Caco-2 (cell line): Measurements from ENCODE around the gene TNRC6B. TPM values are rescaled to one million over a fixed set of nuclear protein-coding genes. Genes with fewer than 3 reads are reported as not detected.

Source experiments
- Bru-seq: library from RNA; stranded (reverse); fragments of 400-500 nt; gene quantifications from one replicate; lab custom pipeline; 2021; lab: Mats Ljungman, UMichigan
- BruChase-seq, 2 experiments: library from RNA; stranded (reverse); fragments of 400-500 nt; gene quantifications; one replicate each; lab custom pipeline; 2021; lab: Mats Ljungman, UMichigan
- BruUV-seq: library from RNA; stranded (reverse); fragments of 400-500 nt; replicated peaks from 2 replicates; lab custom pipeline; 2021; lab: Mats Ljungman, UMichigan
- CTCF ChIA-PET: fragments of 300-600 bp; sonication (Branson Sonifier 250); formaldehyde crosslinking; loops from one replicate; lab custom pipeline; 2022; ENCODE audit warnings: antibody characterized with exemption; lab: Charles Lee
- POLR2A ChIA-PET: fragments of 300-600 bp; sonication (Branson Sonifier 250); formaldehyde crosslinking; loops from one replicate; lab custom pipeline; 2022; ENCODE audit warnings: antibody characterized with exemption; lab: Charles Lee
- DNase-seq, 2 experiments: peaks; one replicate each; pipeline versions ENCODE4 v3.0.0 to v3.0.0-alpha.2; 2020 to 2022
- H3K27me3 ChIP-seq: replicated peaks from 2 replicates; pipeline ENCODE4 v1.6.0; 2011; ENCODE audit warnings: low read length; ENCODE audit not compliant: control insufficient read depth, insufficient read depth
- H3K36me3 ChIP-seq: 2 replicates; pipeline ENCODE4 v1.5.1; 2011; ENCODE audit warnings: low read length; ENCODE audit not compliant: control insufficient read depth, insufficient read depth
- H3K4me1 ChIP-seq: fragments of 250-450 bp; sonication (Bioruptor Pico); 2 replicates; pipeline ENCODE4 v1.5.1; 2020; ENCODE audit warnings: mild to moderate bottlenecking
- H3K4me3 ChIP-seq: 2 replicates; pipeline ENCODE4 v1.5.1; 2011; ENCODE audit warnings: low read depth, mild to moderate bottlenecking, control low read depth, low read length
- H3K9me3 ChIP-seq: fragments of 250-450 bp; sonication (Bioruptor Pico); 2 replicates; pipeline ENCODE4 v1.5.1; 2020; ENCODE audit warnings: mild to moderate bottlenecking, moderate library complexity
- H3K27ac Mint-ChIP-seq: one replicate; pipeline ENCODE4 v1.8.0; 2022; ENCODE audit warnings: mixed read lengths; ENCODE audit not compliant: unreplicated experiment
- H3K27me3 Mint-ChIP-seq: one replicate; pipeline ENCODE4 v1.8.0; 2022; ENCODE audit warnings: mixed read lengths; ENCODE audit not compliant: insufficient read depth, unreplicated experiment
- H3K36me3 Mint-ChIP-seq: one replicate; pipeline ENCODE4 v1.8.0; 2022; ENCODE audit warnings: mild to moderate bottlenecking, mixed read lengths; ENCODE audit not compliant: insufficient read depth, unreplicated experiment
- H3K4me1 Mint-ChIP-seq: one replicate; pipeline ENCODE4 v1.8.0; 2022; ENCODE audit warnings: low read depth, mixed read lengths; ENCODE audit not compliant: unreplicated experiment
- H3K4me3 Mint-ChIP-seq: one replicate; pipeline ENCODE4 v1.8.0; 2022; ENCODE audit warnings: mild to moderate bottlenecking, moderate library complexity, mixed read lengths; ENCODE audit not compliant: unreplicated experiment
- H3K9me3 Mint-ChIP-seq: one replicate; pipeline ENCODE4 v1.8.0; 2022; ENCODE audit warnings: mixed read lengths; ENCODE audit not compliant: unreplicated experiment
- intact Hi-C: fragments of 100-400 bp; cut with micrococcal nuclease; formaldehyde crosslinking; loops from one replicate; pipeline ENCODE4 v1.10.0; 2022; ENCODE audit not compliant: unreplicated experiment
- long read RNA-seq: library from polyadenylated mRNA; stranded (forward); transcript quantifications from one replicate; pipeline ENCODE4 v2.0.0, GENCODE V29; 2022
- total RNA-seq: library from RNA; stranded (reverse); gene quantifications from 2 replicates; pipeline ENCODE4 v1.2.3, GENCODE V29; 2022
- TF ChIP-seq, protein P1 (sequence below), 2 experiments: fragments of 200-600 bp in 1 of 2; IDR thresholded peaks; 1 replicate in 1 of 2; 2 replicates in 1 of 2; pipeline versions ENCODE4 v1.5.1 to v1.8.0; 2011 to 2022; ENCODE audit warnings: antibody characterized with exemption in 1 of 2, control low read depth in 1 of 2, inconsistent platforms in 1 of 2, low read depth in 1 of 2, low read length in 1 of 2, mild to moderate bottlenecking in 1 of 2, moderate library complexity in 1 of 2; ENCODE audit not compliant: insufficient read depth in 1 of 2, severe bottlenecking in 1 of 2, unreplicated experiment in 1 of 2

TNRC6B gene, protein sequence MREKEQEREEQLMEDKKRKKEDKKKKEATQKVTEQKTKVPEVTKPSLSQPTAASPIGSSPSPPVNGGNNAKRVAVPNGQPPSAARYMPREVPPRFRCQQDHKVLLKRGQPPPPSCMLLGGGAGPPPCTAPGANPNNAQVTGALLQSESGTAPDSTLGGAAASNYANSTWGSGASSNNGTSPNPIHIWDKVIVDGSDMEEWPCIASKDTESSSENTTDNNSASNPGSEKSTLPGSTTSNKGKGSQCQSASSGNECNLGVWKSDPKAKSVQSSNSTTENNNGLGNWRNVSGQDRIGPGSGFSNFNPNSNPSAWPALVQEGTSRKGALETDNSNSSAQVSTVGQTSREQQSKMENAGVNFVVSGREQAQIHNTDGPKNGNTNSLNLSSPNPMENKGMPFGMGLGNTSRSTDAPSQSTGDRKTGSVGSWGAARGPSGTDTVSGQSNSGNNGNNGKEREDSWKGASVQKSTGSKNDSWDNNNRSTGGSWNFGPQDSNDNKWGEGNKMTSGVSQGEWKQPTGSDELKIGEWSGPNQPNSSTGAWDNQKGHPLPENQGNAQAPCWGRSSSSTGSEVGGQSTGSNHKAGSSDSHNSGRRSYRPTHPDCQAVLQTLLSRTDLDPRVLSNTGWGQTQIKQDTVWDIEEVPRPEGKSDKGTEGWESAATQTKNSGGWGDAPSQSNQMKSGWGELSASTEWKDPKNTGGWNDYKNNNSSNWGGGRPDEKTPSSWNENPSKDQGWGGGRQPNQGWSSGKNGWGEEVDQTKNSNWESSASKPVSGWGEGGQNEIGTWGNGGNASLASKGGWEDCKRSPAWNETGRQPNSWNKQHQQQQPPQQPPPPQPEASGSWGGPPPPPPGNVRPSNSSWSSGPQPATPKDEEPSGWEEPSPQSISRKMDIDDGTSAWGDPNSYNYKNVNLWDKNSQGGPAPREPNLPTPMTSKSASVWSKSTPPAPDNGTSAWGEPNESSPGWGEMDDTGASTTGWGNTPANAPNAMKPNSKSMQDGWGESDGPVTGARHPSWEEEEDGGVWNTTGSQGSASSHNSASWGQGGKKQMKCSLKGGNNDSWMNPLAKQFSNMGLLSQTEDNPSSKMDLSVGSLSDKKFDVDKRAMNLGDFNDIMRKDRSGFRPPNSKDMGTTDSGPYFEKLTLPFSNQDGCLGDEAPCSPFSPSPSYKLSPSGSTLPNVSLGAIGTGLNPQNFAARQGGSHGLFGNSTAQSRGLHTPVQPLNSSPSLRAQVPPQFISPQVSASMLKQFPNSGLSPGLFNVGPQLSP (N-terminal part only)
- total RNA-seq: 22.1 and 23.5 TPM in 2 replicates
- percentile 69 among the genes with signal in this experiment for Bru-seq, nascent RNA
- BruChase-seq, experiment 1, labeled RNA remaining after a 2-hour chase: percentile 69 among the genes with signal in this experiment
- percentile 63 among the genes with signal in this experiment for BruChase-seq, experiment 2, labeled RNA remaining after a 6-hour chase
- long read RNA-seq, full-length matches to known transcripts: 2 of 12 reads
- long read RNA-seq, partial matches to known transcripts: 3 of 12 reads
- long read RNA-seq, other reads (novel, unspliced or antisense): 7 of 12 reads

DNA sequence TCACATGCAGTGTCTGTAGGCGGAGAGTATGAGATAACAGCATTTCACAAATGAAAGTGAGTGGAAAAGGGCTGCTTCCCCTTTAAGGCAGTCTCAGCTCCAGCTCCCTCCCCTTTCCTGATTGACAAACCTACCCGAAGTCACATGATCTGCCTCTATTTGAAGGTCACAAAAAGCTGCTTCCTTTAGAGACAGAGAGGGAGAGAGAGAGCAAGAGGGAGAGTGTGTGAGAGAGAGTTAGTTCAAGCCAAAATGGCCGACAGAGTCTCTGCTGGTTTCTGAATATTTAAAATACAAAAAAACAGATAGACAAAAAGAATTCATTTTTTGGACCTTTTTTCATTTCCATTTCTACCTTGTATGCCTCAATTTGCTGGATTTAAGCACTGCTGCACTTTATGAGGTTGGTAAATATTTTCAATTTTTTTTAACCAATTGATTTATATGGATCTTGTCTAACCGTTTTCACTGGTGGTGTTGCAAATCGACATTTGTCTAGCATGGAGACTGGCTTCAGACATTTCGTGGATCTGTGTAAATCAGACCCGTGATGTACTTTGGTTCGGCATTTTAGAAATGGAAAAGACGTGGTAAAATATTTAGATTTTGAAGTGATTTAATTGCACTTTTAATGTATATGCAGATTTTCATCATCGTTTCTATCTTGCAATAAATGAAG, at the start of gene TNRC6B:
TSS of gene TNRC6B (plus strand) at position 188 of the 679 bp plus-strand sequence. CDS start at position 399, 211 bp downstream.
- TF ChIP-seq, protein P1, sequence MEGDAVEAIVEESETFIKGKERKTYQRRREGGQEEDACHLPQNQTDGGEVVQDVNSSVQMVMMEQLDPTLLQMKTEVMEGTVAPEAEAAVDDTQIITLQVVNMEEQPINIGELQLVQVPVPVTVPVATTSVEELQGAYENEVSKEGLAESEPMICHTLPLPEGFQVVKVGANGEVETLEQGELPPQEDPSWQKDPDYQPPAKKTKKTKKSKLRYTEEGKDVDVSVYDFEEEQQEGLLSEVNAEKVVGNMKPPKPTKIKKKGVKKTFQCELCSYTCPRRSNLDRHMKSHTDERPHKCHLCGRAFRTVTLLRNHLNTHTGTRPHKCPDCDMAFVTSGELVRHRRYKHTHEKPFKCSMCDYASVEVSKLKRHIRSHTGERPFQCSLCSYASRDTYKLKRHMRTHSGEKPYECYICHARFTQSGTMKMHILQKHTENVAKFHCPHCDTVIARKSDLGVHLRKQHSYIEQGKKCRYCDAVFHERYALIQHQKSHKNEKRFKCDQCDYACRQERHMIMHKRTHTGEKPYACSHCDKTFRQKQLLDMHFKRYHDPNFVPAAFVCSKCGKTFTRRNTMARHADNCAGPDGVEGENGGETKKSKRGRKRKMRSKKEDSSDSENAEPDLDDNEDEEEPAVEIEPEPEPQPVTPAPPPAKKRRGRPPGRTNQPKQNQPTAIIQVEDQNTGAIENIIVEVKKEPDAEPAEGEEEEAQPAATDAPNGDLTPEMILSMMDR (IDR thresholded peaks at IDR 0.05; ENCODE audit: insufficient read depth in 1 of 2, low read depth in 1 of 2, low read length in 1 of 2, severe bottlenecking in 1 of 2, unreplicated experiment in 1 of 2): no peak
- Mint-ChIP-seq H3K4me3 (peak within 1 kb of the TSS; percentile 94), H3K27ac (peak within 1 kb of the TSS; percentile 94), H3K36me3 (peaks cover 6% of the 10 kb centered on the region), H3K27me3 (peaks cover 2% of the 10 kb centered on the region), H3K9me3 (no peaks in the 10 kb centered on the region), H3K4me1 (peaks cover 30% of the 10 kb centered on the region)
- H3K27me3 ChIP-seq: no peaks in the 10 kb centered on the region
- H3K4me1 ChIP-seq: peaks cover 41% of the 10 kb centered on the region
- POLR2A ChIA-PET: interaction anchor here (0.5 to 1.3 kb wide), 10 partner anchors 9 to 1472 kb away, joined by 3 to 16 read pairs (median 5); partner anchors contain the start of genes GTPBP1, MRTFA and PMM1
- BruUV-seq: TSS peak; percentile 80
- peak; percentile 85 to 86 for DNase-seq
- H3K4me3 ChIP-seq: peak within 1 kb of the TSS; percentile 87
- CTCF ChIA-PET: interaction anchor here (1.4 kb wide), 1 partner anchor 16 kb away, joined by 3 read pairs; no protein-coding TSS in a partner anchor
- H3K36me3 ChIP-seq: no peaks in the 10 kb centered on the region
- H3K9me3 ChIP-seq: no peaks in the 10 kb centered on the region
- intact Hi-C loops: loop anchor here (1.0 kb wide), 2 partner anchors 22 to 134 kb away; no protein-coding TSS in a partner anchor

DNA sequence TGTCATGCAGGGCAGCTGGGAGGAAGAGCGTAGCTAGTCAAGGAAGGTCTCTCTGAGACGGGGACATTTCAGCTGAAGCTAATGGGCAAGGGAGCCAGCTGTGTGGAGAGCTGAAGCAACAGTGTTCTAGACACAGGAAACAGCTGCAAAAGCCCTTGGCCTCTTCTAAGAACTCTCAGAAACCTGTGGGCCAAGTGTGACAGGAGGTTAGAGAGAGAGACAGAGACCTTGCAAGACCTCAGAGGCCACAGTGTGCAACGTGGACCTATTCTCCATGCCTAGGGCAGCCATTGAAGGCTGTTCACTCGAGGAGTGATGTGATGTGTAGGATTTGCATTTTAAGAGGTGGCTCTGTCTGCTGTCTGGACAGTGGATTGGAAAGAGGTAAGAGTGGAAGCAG, 48.7 kb upstream of the TNRC6B start:
- TF ChIP-seq, protein P1 (IDR thresholded peaks at IDR 0.05; ENCODE audit: insufficient read depth in 1 of 2, low read depth in 1 of 2, low read length in 1 of 2, severe bottlenecking in 1 of 2, unreplicated experiment in 1 of 2): no peak
- H3K9me3 Mint-ChIP-seq: no peaks in the 10 kb centered on the region
- POLR2A ChIA-PET: no interaction called here

More for the DNA sequence above, 48.7 kb upstream of the TNRC6B start:
- BruUV-seq: no TSS peak
- Mint-ChIP-seq H3K27ac (no peak overlapping the region), H3K4me1 (no peaks in the 10 kb centered on the region), H3K36me3 (peaks cover 4% of the 10 kb centered on the region), H3K4me3 (no peak overlapping the region), H3K27me3 (no peaks in the 10 kb centered on the region)
- Histone ChIP-seq H3K4me1 (no peaks in the 10 kb centered on the region), H3K36me3 (no peaks in the 10 kb centered on the region), H3K9me3 (no peaks in the 10 kb centered on the region), H3K27me3 (no peaks in the 10 kb centered on the region), H3K4me3 (no peak overlapping the region)
- intact Hi-C loops: no loop called here
- CTCF ChIA-PET: no interaction called here
- no peak for DNase-seq
